Epithelial cell of esophagus (primary cell): ENCODE measurements around the gene EEF1G.

Source experiments
- DNase-seq: peaks from one replicate; pipeline ENCODE4 v3.0.0; 2010; ENCODE audit warnings: low read depth
- H3K4me3 ChIP-seq: 2 replicates; pipeline ENCODE4 v1.5.1; 2011; ENCODE audit warnings: mild to moderate bottlenecking, low read length, control low read depth
- TF ChIP-seq, protein P1 (sequence below): IDR thresholded peaks from 2 replicates; pipeline ENCODE4 v1.5.1; 2011; ENCODE audit warnings: low read depth, mild to moderate bottlenecking, low read length, control low read depth, inconsistent platforms; ENCODE audit not compliant: insufficient read depth; ENCODE audit errors: missing control alignments

EEF1G gene

DNA sequence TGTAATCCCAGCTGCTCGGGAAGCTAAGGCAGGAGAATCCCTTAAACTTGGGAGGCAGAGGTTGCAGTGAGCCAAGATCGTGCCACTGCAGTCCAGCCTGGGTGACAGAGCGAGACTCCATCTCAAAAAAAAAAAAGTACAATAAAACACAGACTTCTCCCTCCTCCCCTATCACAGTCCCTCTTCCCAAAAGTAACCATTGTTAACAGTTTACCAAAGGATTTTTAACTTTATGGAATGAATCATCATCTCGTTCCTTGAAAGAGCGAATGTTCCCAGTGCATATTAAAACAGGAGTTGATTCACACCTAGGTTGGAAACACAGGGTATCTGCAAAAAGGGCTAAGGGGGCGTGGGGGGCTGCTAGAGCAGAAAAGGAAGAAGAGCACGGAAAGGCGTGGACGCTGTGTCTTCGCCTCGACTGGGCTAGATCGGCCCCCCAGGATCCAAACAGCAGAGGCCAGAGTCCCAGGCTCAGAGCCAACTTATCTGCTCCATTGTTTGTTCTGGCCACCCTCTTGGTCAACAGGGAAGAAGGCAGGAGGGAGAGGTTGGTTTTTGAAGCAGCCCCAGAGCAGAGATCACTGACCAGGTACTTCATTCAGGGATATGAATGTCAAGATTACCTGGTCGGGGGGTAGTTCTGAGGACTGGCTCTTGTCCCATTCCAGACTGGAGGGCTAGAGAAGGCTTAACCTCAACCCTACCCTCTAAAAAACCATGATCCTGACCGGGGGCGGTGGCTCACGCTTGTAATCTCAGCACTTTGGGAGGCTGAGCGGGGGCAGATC lies 25.0 kb downstream of the EEF1G start:
- TF ChIP-seq, protein P1, sequence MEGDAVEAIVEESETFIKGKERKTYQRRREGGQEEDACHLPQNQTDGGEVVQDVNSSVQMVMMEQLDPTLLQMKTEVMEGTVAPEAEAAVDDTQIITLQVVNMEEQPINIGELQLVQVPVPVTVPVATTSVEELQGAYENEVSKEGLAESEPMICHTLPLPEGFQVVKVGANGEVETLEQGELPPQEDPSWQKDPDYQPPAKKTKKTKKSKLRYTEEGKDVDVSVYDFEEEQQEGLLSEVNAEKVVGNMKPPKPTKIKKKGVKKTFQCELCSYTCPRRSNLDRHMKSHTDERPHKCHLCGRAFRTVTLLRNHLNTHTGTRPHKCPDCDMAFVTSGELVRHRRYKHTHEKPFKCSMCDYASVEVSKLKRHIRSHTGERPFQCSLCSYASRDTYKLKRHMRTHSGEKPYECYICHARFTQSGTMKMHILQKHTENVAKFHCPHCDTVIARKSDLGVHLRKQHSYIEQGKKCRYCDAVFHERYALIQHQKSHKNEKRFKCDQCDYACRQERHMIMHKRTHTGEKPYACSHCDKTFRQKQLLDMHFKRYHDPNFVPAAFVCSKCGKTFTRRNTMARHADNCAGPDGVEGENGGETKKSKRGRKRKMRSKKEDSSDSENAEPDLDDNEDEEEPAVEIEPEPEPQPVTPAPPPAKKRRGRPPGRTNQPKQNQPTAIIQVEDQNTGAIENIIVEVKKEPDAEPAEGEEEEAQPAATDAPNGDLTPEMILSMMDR = no peak
- H3K4me3 ChIP-seq = no peak overlapping the region
- DNase-seq = no peak

DNA sequence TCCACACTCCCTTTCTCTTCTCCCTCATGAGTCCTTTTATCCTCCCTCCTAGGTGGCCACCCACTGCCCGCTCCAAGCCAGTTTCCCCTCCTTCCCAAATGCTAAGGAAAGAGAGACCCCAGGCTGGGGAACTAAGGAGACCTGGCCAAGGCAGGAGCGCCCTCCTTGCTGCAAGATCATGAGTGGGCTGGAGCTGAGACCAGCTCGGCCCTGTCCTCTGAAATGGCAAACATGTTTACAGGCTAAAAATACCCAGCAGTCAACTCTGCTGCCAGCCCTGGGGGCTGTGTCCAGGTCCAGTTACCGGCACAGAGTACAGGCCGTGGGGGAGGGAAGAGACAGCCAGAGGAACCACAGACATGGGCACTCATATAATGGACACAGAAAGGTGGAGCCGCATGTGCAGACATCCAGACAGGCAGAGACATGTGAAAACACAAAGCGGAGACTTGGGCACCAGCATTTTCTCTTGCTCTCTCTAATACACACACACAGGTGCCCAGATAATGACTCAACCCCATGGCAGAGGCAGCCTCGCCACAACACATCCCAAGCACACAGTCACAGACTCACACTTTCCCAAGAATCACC lies 25.9 kb downstream of the EEF1G start:
- TF ChIP-seq, protein P1 = no peak
- H3K4me3 ChIP-seq = peak overlapping the region; percentile 67
- peak; percentile 99 for DNase-seq

- TF ChIP-seq, protein P1 = no peak
- H3K4me3 ChIP-seq = peak overlapping the region; percentile 67
- peak; percentile 90 for DNase-seq
Observed at GRCh38 chr11:62546929-62547625, 26.6 kb downstream of the EEF1G start.

DNA sequence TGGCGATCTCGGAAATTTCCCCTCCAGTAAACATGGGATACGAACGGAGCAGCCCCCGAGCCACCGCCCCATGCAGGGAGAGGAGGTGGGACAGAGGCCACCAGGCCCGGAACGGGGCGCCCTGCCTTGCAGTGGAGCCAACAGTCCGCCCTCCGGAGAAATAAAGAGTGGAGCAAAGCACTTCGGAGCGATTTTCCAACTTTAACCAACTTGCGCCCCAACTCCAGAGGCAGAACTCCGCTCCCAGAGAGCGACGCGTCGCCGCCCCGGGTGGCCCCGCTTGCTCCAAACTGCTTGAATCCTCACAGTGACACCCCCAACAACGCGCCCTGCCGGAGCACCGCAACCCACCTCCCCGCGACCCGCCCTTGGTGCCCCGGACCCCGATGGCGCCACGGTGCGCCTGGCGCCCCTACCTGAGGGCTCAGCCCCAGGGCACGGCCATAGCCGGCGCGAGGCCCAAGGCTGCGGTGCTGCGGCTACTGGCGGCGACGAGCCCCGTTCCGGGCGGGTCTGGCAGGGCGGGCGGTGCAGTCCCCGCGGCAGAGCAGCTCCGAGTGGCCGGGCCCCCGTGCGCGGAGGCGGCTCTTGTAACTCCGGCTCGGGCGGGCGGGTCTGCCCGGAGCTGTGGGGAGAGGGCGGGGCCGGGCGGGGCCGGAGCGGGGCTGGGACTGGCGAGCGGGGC lies 27.3 kb downstream of the EEF1G start, which contains the start of gene AHNAK:
TSS of gene AHNAK (minus strand) at position 563 of the 685 bp plus-strand sequence. CDS start 10,708 bp downstream, outside the sequence.
- TF ChIP-seq, protein P1 = no peak
- DNase-seq = peak; percentile 83
- H3K4me3 ChIP-seq = peak within 1 kb of the TSS; percentile 67

- peak; percentile 90 for DNase-seq
- peak overlapping the region; percentile 67 for H3K4me3 ChIP-seq
- TF ChIP-seq, protein P1 = peak; percentile 3
Observed at GRCh38 chr11:62545437-62546243, 28.1 kb downstream of the EEF1G start.
